Stimulated activated CD4-positive, alpha-beta T cell treated with anti-CD3 and anti-CD28 coated beads, TNF-alpha, amount 100 ng/mL, for 24 hours (primary cell): ENCODE data around the gene CLEC2L.

Source experiments
- DNase-seq, 3 experiments: peaks; one replicate each; pipeline ENCODE4 v3.0.0-alpha.2; 2020; ENCODE audit warnings: low read depth in 3 of 3

Gene CLEC2L

GRCh38 chr7:139557857-139558581, 34.5 kb downstream of the CLEC2L start:
- DNase-seq: no peak

- DNase-seq: no peak
Measured at GRCh38 chr7:139559364-139560105, 36.0 kb downstream of the CLEC2L start.

- DNase-seq: no peak
Measured at GRCh38 chr7:139560199-139560598, 36.7 kb downstream of the CLEC2L start.

- no peak for DNase-seq
Measured at GRCh38 chr7:139560678-139561077, 37.2 kb downstream of the CLEC2L start.

GRCh38 chr7:139562491-139562890, 39.0 kb downstream of the CLEC2L start:
- no peak for DNase-seq

- DNase-seq: no peak
Measured at GRCh38 chr7:139562961-139563565, 39.6 kb downstream of the CLEC2L start.

GRCh38 chr7:139563856-139564255, 40.4 kb downstream of the CLEC2L start:
- no peak for DNase-seq

GRCh38 chr7:139566075-139566474, 42.6 kb downstream of the CLEC2L start:
- no peak for DNase-seq

- DNase-seq: no peak
Measured at GRCh38 chr7:139566736-139567646, 43.5 kb downstream of the CLEC2L start.

GRCh38 chr7:139567647-139568345, 44.3 kb downstream of the CLEC2L start:
- no peak for DNase-seq

GRCh38 chr7:139568346-139568675, 44.8 kb downstream of the CLEC2L start:
- no peak for DNase-seq

GRCh38 chr7:139568813-139569490, 45.5 kb downstream of the CLEC2L start:
- no peak for DNase-seq

- no peak for DNase-seq
Measured at GRCh38 chr7:139570119-139570518, 46.6 kb downstream of the CLEC2L start.

GRCh38 chr7:139570626-139571025, 47.1 kb downstream of the CLEC2L start:
- no peak for DNase-seq

- no peak for DNase-seq
Measured at GRCh38 chr7:139571190-139571589, 47.7 kb downstream of the CLEC2L start.

GRCh38 chr7:139571651-139572050, 48.2 kb downstream of the CLEC2L start:
- no peak for DNase-seq

GRCh38 chr7:139572071-139572470, 48.6 kb downstream of the CLEC2L start:
- DNase-seq: no peak

- DNase-seq: no peak
Measured at GRCh38 chr7:139572704-139573385, 49.4 kb downstream of the CLEC2L start.

- DNase-seq: no peak
Measured at GRCh38 chr7:139573871-139574270, 50.4 kb downstream of the CLEC2L start.
